OCI-LY7 (cell line): Measurements from ENCODE around the gene PPP2R1B. TPM values are rescaled to one million over a fixed set of nuclear protein-coding genes. Genes with fewer than 3 reads are reported as not detected.

Source experiments
- BruUV-seq: library from RNA; stranded (reverse); fragments of 400-500 nt; replicated peaks from 2 replicates; lab custom pipeline; 2021; lab: Mats Ljungman, UMichigan
- CTCF ChIA-PET: fragments of 300-600 bp; sonication (Branson Sonifier 250); formaldehyde crosslinking; loops from one replicate; lab custom pipeline; 2022; ENCODE audit warnings: antibody characterized with exemption; ENCODE audit not compliant: unreplicated experiment; lab: Charles Lee
- POLR2A ChIA-PET: fragments of 300-600 bp; sonication (Branson Sonifier 250); formaldehyde crosslinking; loops from one replicate; lab custom pipeline; 2022; ENCODE audit warnings: antibody characterized with exemption; lab: Charles Lee
- DNase-seq: peaks from one replicate; pipeline ENCODE4 v3.0.0-alpha.2; 2015; ENCODE audit warnings: low spot score
- H2AFZ ChIP-seq: fragments of 200-600 bp; sonication (generic), shearing (Covaris generic); 2 replicates; pipeline ENCODE4 v1.6.1; 2014; ENCODE audit warnings: mild to moderate bottlenecking, antibody characterized with exemption, low read length, moderate library complexity
- H3K27ac ChIP-seq: fragments of 200-600 bp; sonication (generic); 2 replicates; pipeline ENCODE4 v1.5.1; 2014; ENCODE audit warnings: mixed run types, low read depth, mild to moderate bottlenecking, moderate library complexity, low read length, inconsistent platforms; ENCODE audit not compliant: poor library complexity, severe bottlenecking
- H3K36me3 ChIP-seq: fragments of 200-600 bp; sonication (generic); 2 replicates; pipeline ENCODE4 v1.6.1; 2014; ENCODE audit warnings: mild to moderate bottlenecking, antibody characterized with exemption, low read length, moderate library complexity, mixed read lengths; ENCODE audit not compliant: insufficient read depth
- H3K4me1 ChIP-seq: fragments of 200-600 bp; sonication (generic); 2 replicates; pipeline ENCODE4 v1.5.1; 2014; ENCODE audit warnings: mild to moderate bottlenecking, low read length; ENCODE audit not compliant: insufficient read depth, poor library complexity, severe bottlenecking
- H3K4me2 ChIP-seq: fragments of 200-600 bp; sonication (generic); 2 replicates; pipeline ENCODE4 v1.6.1; 2014; ENCODE audit warnings: mild to moderate bottlenecking, low read length
- H3K4me3 ChIP-seq: fragments of 200-600 bp; sonication (generic); 2 replicates; pipeline ENCODE4 v1.5.1; 2014; ENCODE audit warnings: mild to moderate bottlenecking, low read depth, low read length; ENCODE audit not compliant: poor library complexity, severe bottlenecking
- H3K79me2 ChIP-seq: fragments of 200-600 bp; sonication (generic); 2 replicates; pipeline ENCODE4 v1.6.1; 2016; ENCODE audit warnings: low read depth, mild to moderate bottlenecking, low read length, moderate library complexity, mixed read lengths; ENCODE audit not compliant: insufficient read depth
- H3K9me2 ChIP-seq: fragments of 200-600 bp; sonication (generic); 2 replicates; pipeline ENCODE4 v1.6.1; 2016; ENCODE audit warnings: mild to moderate bottlenecking, low read length, mixed read lengths; ENCODE audit not compliant: insufficient read depth
- H3K9me3 ChIP-seq: fragments of 200-600 bp; sonication (generic); 2 replicates; pipeline ENCODE4 v1.6.1; 2014; ENCODE audit warnings: mild to moderate bottlenecking, mixed run types, low read length, mixed read lengths
- H4K20me1 ChIP-seq: fragments of 200-600 bp; sonication (generic); 2 replicates; pipeline ENCODE4 v1.6.1; 2014; ENCODE audit warnings: mild to moderate bottlenecking, antibody characterized with exemption, low read length, moderate library complexity, mixed read lengths; ENCODE audit not compliant: insufficient read depth
- EZH2phosphoT487 ChIP-seq: fragments of 200-600 bp; sonication (generic); IDR thresholded peaks from 2 replicates; pipeline ENCODE4 v1.6.1; 2018; ENCODE audit warnings: low read depth, borderline replicate concordance, mild to moderate bottlenecking, mixed run types, antibody characterized with exemption, low read length, moderate library complexity, mixed read lengths
- intact Hi-C: fragments of 100-400 bp; cut with micrococcal nuclease; formaldehyde crosslinking; loops from one replicate; pipeline ENCODE4 v1.10.0; 2022; ENCODE audit not compliant: unreplicated experiment
- total RNA-seq, 2 experiments: library from RNA; depleted of rRNA in 1 of 2; stranded (reverse); fragments of >200 nt in 1 of 2; shearing (Covaris generic) in 1 of 2; gene quantifications; 2 replicates each; pipeline ENCODE4 v1.2.3, GENCODE V29; 2014 to 2022
- TF ChIP-seq, protein P1 (sequence below): fragments of 200-600 bp; sonication (generic); conservative IDR thresholded peaks from 2 replicates; pipeline ENCODE4 v1.5.1; 2014; ENCODE audit warnings: mild to moderate bottlenecking, antibody characterized with exemption, low read length, moderate library complexity, mixed read lengths

PPP2R1B gene
- total RNA-seq, 2 experiments from 2014 or later = 50.6 to 84.2 TPM

DNA sequence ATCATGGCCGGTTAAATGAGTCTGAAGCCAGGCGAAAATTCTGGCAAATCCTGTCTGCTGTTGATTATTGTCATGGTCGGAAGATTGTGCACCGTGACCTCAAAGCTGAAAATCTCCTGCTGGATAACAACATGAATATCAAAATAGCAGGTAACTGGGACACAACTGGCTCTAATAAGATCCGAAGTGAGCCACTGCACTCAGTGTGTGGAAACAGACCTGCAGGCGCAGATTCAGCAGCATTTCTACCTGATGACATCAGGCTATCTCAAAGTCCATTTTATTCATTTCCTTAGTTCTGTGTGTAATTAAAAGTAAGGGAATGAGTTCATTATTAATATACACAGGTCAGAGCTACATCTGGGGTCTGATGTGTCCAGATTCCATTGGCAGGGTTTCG is 78.2 kb downstream of the PPP2R1B start:
- Histone ChIP-seq H3K36me3 (peaks cover 30% of the 10 kb centered on the region), H2AFZ (no peak overlapping the region), H3K4me2 (no peak overlapping the region), H3K9me2 (no peaks in the 10 kb centered on the region), H3K9me3 (no peaks in the 10 kb centered on the region), H3K27ac (no peak overlapping the region), H3K4me3 (no peak overlapping the region), H3K79me2 (no peaks in the 10 kb centered on the region), H3K4me1 (no peaks in the 10 kb centered on the region), H4K20me1 (no peaks in the 10 kb centered on the region)
- intact Hi-C loops = no loop called here
- TF ChIP-seq, protein P1, sequence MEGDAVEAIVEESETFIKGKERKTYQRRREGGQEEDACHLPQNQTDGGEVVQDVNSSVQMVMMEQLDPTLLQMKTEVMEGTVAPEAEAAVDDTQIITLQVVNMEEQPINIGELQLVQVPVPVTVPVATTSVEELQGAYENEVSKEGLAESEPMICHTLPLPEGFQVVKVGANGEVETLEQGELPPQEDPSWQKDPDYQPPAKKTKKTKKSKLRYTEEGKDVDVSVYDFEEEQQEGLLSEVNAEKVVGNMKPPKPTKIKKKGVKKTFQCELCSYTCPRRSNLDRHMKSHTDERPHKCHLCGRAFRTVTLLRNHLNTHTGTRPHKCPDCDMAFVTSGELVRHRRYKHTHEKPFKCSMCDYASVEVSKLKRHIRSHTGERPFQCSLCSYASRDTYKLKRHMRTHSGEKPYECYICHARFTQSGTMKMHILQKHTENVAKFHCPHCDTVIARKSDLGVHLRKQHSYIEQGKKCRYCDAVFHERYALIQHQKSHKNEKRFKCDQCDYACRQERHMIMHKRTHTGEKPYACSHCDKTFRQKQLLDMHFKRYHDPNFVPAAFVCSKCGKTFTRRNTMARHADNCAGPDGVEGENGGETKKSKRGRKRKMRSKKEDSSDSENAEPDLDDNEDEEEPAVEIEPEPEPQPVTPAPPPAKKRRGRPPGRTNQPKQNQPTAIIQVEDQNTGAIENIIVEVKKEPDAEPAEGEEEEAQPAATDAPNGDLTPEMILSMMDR = no peak
- TF ChIP-seq EZH2phosphoT487 = no peak
- CTCF ChIA-PET = interaction anchor here (0.5 kb wide), 1 partner anchor 23 kb away, joined by 3 read pairs; no protein-coding TSS in a partner anchor
- no TSS peak for BruUV-seq
- no peak for DNase-seq
- POLR2A ChIA-PET = interaction anchor here (0.7 to 1.2 kb wide), 2 partner anchors 17 to 160 kb away, joined by 4 to 6 read pairs; no protein-coding TSS in a partner anchor

DNA sequence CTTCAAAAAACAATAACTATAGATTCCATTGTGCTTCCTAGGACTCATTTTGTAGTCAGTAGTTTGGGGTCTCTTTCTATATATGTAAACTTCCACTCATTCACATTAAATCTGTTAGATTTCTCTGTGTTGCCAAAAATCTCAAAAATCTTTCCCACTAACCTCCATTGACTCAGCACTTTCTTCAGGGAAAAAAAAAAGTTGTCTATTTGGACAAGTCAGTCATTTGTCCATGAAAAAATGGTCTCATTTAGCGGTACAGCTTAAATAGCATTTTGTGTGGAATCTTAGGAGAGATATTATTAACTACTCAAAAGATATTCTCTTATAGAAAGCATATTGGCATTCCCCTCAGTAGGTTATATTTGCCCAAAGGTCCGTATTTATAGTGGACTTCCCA is 81.9 kb downstream of the PPP2R1B start:
- no peaks in the 10 kb centered on the region for H3K9me3 ChIP-seq
- intact Hi-C loops = no loop called here
- no peaks in the 10 kb centered on the region for H3K79me2 ChIP-seq
- no peak for DNase-seq
- no peak overlapping the region for H2AFZ ChIP-seq
- H3K4me3 ChIP-seq = no peak overlapping the region
- TF ChIP-seq, protein P1 = no peak
- no peaks in the 10 kb centered on the region for H3K4me1 ChIP-seq
- H3K27ac ChIP-seq = no peak overlapping the region
- CTCF ChIA-PET = no interaction called here
- H3K36me3 ChIP-seq = peaks cover 18% of the 10 kb centered on the region
- no peaks in the 10 kb centered on the region for H3K9me2 ChIP-seq
- no TSS peak for BruUV-seq
- H4K20me1 ChIP-seq = no peaks in the 10 kb centered on the region
- POLR2A ChIA-PET = interaction anchor here (0.7 to 3.2 kb wide), 4 partner anchors 10 to 34 kb away, joined by 3 to 16 read pairs (median 4); no protein-coding TSS in a partner anchor
- H3K4me2 ChIP-seq = no peak overlapping the region

DNA sequence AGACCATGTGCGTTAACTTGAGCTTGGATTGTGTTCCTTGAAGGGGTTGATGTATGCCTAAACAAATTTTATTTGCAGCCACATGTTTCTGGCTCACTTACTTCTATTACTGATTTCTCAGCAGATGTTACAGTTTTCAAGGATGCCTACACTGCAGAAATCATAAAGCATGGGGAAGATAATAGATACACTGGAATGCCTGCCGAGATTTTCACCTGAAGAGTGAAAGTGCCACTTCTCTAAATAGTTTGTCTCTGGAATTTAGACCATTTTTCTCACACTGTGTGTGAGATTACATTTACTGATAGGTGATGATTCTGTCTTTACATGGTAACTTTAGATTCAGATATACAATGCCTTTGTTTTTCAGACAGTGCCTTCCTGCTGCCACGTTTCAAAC is 82.4 kb downstream of the PPP2R1B start:
- no peaks in the 10 kb centered on the region for H3K79me2 ChIP-seq
- no TSS peak for BruUV-seq

More for the DNA sequence above, 82.4 kb downstream of the PPP2R1B start:
- no peaks in the 10 kb centered on the region for H3K9me3 ChIP-seq
- no peak for DNase-seq
- no peak overlapping the region for H2AFZ ChIP-seq
- no peak overlapping the region for H3K4me3 ChIP-seq
- no peaks in the 10 kb centered on the region for H3K4me1 ChIP-seq
- TF ChIP-seq, protein P1 = no peak
- no peak overlapping the region for H3K27ac ChIP-seq
- peaks cover 14% of the 10 kb centered on the region for H3K36me3 ChIP-seq
- intact Hi-C loops = no loop called here
- CTCF ChIA-PET = no interaction called here
- H3K9me2 ChIP-seq = no peaks in the 10 kb centered on the region
- no peak overlapping the region for H3K4me2 ChIP-seq
- POLR2A ChIA-PET = interaction anchor here (0.7 to 3.2 kb wide), 3 partner anchors 11 to 34 kb away, joined by 3 to 16 read pairs (median 4); no protein-coding TSS in a partner anchor
- H4K20me1 ChIP-seq = no peaks in the 10 kb centered on the region
